ENCODE measurements around the gene LEF1.
A peak's percentile ranks its signal among the peaks of the same experiment; 100 is the strongest.

Gene LEF1

GRCh38 chr4:108166441-108167315 lies 2.1 kb downstream of the LEF1 start:
- H3K27me3 ChIP-seq: peaks cover 0 to 95% of the 10 kb centered on the region in 2 donors
- H3K36me3 ChIP-seq: no peaks in the 10 kb centered on the region
- peak overlapping the region; percentile 51 to 60 for H3K4me3 ChIP-seq
- no peaks in the 10 kb centered on the region for H3K9me3 ChIP-seq
- DNase-seq: no peak
- H3K27ac ChIP-seq: no peak overlapping the region
- TF ChIP-seq CTCF (IDR thresholded peaks at IDR 0.05): no peak
- H3K4me1 ChIP-seq: peaks cover 0 to 36% (median 29%) of the 10 kb centered on the region in 4 donors
- intact Hi-C loops (cut with DNase I; ENCODE audit: low total_unique reads): no loop called here

DNA sequence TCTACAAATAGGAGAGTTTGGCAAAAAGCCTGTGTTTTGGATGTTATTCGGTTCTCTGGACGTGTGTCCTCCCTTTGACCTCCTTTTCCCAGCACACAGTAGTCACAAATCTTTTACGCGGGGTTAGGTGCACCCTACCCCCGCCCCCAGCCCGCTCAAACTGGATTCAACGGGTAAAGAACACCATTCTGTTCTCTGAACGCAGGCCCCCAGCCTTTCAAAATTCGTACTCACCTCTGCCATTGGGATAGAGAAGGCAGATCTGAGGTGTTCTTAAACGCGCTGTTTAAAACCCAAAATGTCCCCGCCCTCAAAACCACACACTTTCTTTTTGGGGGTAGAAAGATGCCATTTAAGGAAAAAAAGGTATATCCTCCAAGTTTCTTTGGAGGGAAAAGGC lies 2.7 kb downstream of the LEF1 start:
- H3K4me3 ChIP-seq: no peak overlapping the region
- no peaks in the 10 kb centered on the region for H3K9me3 ChIP-seq
- peaks cover 0 to 92% of the 10 kb centered on the region in 2 donors for H3K27me3 ChIP-seq
- H3K4me1 ChIP-seq: peaks cover 0 to 32% (median 27%) of the 10 kb centered on the region in 4 donors
- H3K27ac ChIP-seq: no peak overlapping the region
- intact Hi-C loops (cut with DNase I; ENCODE audit: low total_unique reads): no loop called here
- no peaks in the 10 kb centered on the region for H3K36me3 ChIP-seq
- DNase-seq: no peak
- no peak for TF ChIP-seq CTCF (IDR thresholded peaks at IDR 0.05)

DNA sequence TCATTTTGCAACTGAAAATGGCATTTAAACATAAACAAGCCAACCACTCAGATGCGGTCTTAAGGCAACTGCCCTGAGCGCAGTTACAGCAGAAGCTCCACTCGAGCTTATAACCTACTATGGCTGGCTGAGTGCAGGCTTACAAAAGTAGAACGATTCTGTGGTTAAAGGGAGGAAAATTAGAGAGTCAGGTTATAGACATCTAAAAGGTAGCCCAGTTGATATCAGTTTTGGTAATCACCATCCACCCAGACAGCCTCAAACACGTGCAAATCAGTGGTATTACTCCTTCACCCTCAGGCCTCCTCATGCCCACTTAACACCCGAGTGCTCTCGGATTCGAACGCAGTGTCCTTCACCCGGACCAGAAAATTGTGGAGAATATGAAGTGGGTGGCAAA lies 3.1 kb downstream of the LEF1 start:
- Histone ChIP-seq H3K4me3 (no peak overlapping the region), H3K4me1 (peaks cover 0 to 32% (median 27%) of the 10 kb centered on the region in 4 donors), H3K27ac (no peak overlapping the region), H3K36me3 (no peaks in the 10 kb centered on the region), H3K9me3 (no peaks in the 10 kb centered on the region), H3K27me3 (peaks cover 0 to 91% of the 10 kb centered on the region in 2 donors)
- DNase-seq: no peak
- intact Hi-C loops (cut with DNase I; ENCODE audit: low total_unique reads): no loop called here
- TF ChIP-seq CTCF (IDR thresholded peaks at IDR 0.05): no peak

GRCh38 chr4:108163351-108163750 lies 5.4 kb downstream of the LEF1 start:
- DNase-seq: no peak
- H3K4me3 ChIP-seq: no peak overlapping the region
- no peak for TF ChIP-seq CTCF (IDR thresholded peaks at IDR 0.05)
- H3K27ac ChIP-seq: no peak overlapping the region
- H3K4me1 ChIP-seq: peaks cover 0 to 22% (median 17%) of the 10 kb centered on the region in 4 donors
- peaks cover 0 to 91% of the 10 kb centered on the region in 2 donors for H3K27me3 ChIP-seq
- intact Hi-C loops (cut with DNase I; ENCODE audit: low total_unique reads): no loop called here
- H3K9me3 ChIP-seq: no peaks in the 10 kb centered on the region
- H3K36me3 ChIP-seq: no peaks in the 10 kb centered on the region

DNA sequence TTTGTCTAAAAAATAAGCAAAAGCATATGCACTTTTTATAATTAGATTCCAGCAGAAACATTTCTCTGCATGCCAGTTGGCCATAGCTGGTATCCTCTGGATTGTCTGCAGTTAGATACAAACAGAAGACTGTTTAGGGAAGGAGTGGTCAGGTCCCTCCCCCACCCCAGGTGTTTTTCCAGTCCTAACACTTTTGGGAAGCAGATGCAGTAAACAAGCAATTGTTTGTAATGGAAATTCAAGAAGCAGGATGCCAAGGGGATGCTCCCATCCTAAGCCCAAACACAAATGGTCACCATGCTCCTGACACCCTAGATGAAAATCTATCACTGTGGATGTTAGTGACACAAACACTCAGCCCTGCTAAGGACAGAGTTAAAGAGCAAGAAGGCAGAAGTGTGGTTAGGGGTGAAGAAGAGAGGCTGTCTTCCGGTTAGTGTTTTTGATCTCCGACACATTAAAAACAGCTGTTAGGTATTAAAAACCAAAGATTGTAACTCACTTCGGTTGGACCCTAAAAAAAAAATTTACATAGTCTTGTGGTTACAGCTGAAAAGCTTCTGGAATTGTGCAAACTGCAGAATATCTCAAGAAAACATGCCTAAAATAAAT lies 7.9 kb downstream of the LEF1 start:
- no peak for TF ChIP-seq CTCF (IDR thresholded peaks at IDR 0.05)
- Histone ChIP-seq H3K36me3 (no peaks in the 10 kb centered on the region), H3K4me3 (no peak overlapping the region), H3K4me1 (no peaks in the 10 kb centered on the region), H3K9me3 (no peaks in the 10 kb centered on the region), H3K27ac (no peak overlapping the region), H3K27me3 (peaks cover 0 to 75% of the 10 kb centered on the region in 2 donors)
- DNase-seq: no peak
- intact Hi-C loops (cut with DNase I; ENCODE audit: low total_unique reads): no loop called here
